ENCODE measurements around the gene FRMD4B. TPM values are rescaled to one million over a fixed set of nuclear protein-coding genes. Genes with fewer than 3 reads are reported as not detected.

The FRMD4B gene
- total RNA-seq, 2 donors from 2014 or later: 30.6 to 37.8 TPM

- no peak for DNase-seq (ENCODE audit: low spot score)
- Histone ChIP-seq H3K4me3 (no peak overlapping the region), H3K27ac (no peak overlapping the region), H3K27me3 (no peaks in the 10 kb centered on the region), H3K9me3 (no peaks in the 10 kb centered on the region), H3K4me1 (peaks cover 0 to 6% of the 10 kb centered on the region in 2 donors), H3K36me3 (no peaks in the 10 kb centered on the region)
- no peak for TF ChIP-seq CTCF (IDR thresholded peaks at IDR 0.05)
These were observed 86.5 kb downstream of the FRMD4B start for GRCh38 chr3:69299344-69299743.

- no peak overlapping the region for H3K4me3 ChIP-seq
- H3K9me3 ChIP-seq: no peaks in the 10 kb centered on the region
- DNase-seq (ENCODE audit: low spot score): no peak
- no peak overlapping the region for H3K27ac ChIP-seq
- no peaks in the 10 kb centered on the region for H3K36me3 ChIP-seq
- TF ChIP-seq CTCF (IDR thresholded peaks at IDR 0.05): no peak
- H3K27me3 ChIP-seq: no peaks in the 10 kb centered on the region
- peaks cover 0 to 16% of the 10 kb centered on the region in 2 donors for H3K4me1 ChIP-seq
These were observed 88.4 kb downstream of the FRMD4B start for GRCh38 chr3:69297501-69297900.

GRCh38 chr3:69296995-69297394 lies 88.9 kb downstream of the FRMD4B start:
- no peaks in the 10 kb centered on the region for H3K9me3 ChIP-seq
- TF ChIP-seq CTCF (IDR thresholded peaks at IDR 0.05): no peak
- peaks cover 0 to 16% of the 10 kb centered on the region in 2 donors for H3K4me1 ChIP-seq
- DNase-seq (ENCODE audit: low spot score): no peak
- H3K36me3 ChIP-seq: no peaks in the 10 kb centered on the region
- no peaks in the 10 kb centered on the region for H3K27me3 ChIP-seq
- no peak overlapping the region for H3K4me3 ChIP-seq
- no peak overlapping the region for H3K27ac ChIP-seq

- peak overlapping the region; percentile 36 to 66 for H3K27ac ChIP-seq
- peaks cover 0 to 23% of the 10 kb centered on the region in 2 donors for H3K4me1 ChIP-seq
- no peaks in the 10 kb centered on the region for H3K9me3 ChIP-seq
- DNase-seq (ENCODE audit: low spot score): no peak
- no peaks in the 10 kb centered on the region for H3K27me3 ChIP-seq
- no peak overlapping the region for H3K4me3 ChIP-seq
- H3K36me3 ChIP-seq: no peaks in the 10 kb centered on the region
- TF ChIP-seq CTCF (IDR thresholded peaks at IDR 0.05): no peak
These were observed 91.7 kb downstream of the FRMD4B start for GRCh38 chr3:69294014-69294766.

GRCh38 chr3:69292959-69293574 lies 92.8 kb downstream of the FRMD4B start:
- peaks cover 0 to 23% of the 10 kb centered on the region in 2 donors for H3K4me1 ChIP-seq
- no peak for TF ChIP-seq CTCF (IDR thresholded peaks at IDR 0.05)

More at GRCh38 chr3:69292959-69293574, 92.8 kb downstream of the FRMD4B start:
- peak overlapping the region; percentile 36 to 66 for H3K27ac ChIP-seq
- no peak overlapping the region for H3K4me3 ChIP-seq
- H3K27me3 ChIP-seq: no peaks in the 10 kb centered on the region
- DNase-seq (ENCODE audit: low spot score): no peak
- H3K9me3 ChIP-seq: no peaks in the 10 kb centered on the region
- H3K36me3 ChIP-seq: no peaks in the 10 kb centered on the region
